Measurements from ENCODE around the gene SLC25A45.

GRCh38 chr11:65384301-65384889 is 1.9 kb upstream of the SLC25A45 start:
- no peak for TF ChIP-seq CTCF (IDR thresholded peaks at IDR 0.05; ENCODE audit: insufficient read depth, low read length)
- TF ChIP-seq POLR2AphosphoS5 (IDR thresholded peaks at IDR 0.05; ENCODE audit: low read depth): no peak
- no peak for TF ChIP-seq GABPA (IDR thresholded peaks at IDR 0.05; ENCODE audit: low read depth)
- TF ChIP-seq REST (IDR thresholded peaks at IDR 0.05; ENCODE audit: insufficient replicate concordance, low read depth): no peak
